Measurements from ENCODE around the gene ATP8A2. TPM values are rescaled to one million over a fixed set of nuclear protein-coding genes. Genes with fewer than 3 reads are reported as not detected.

ATP8A2 gene
- total RNA-seq, 2 donors from 2014 or later: 1.6 to 2.9 TPM

GRCh38 chr13:25864936-25865335 is 493.2 kb downstream of the ATP8A2 start:
- no peaks in the 10 kb centered on the region for H3K36me3 Mint-ChIP-seq (ENCODE audit: low read depth)
- TF ChIP-seq, protein P1, sequence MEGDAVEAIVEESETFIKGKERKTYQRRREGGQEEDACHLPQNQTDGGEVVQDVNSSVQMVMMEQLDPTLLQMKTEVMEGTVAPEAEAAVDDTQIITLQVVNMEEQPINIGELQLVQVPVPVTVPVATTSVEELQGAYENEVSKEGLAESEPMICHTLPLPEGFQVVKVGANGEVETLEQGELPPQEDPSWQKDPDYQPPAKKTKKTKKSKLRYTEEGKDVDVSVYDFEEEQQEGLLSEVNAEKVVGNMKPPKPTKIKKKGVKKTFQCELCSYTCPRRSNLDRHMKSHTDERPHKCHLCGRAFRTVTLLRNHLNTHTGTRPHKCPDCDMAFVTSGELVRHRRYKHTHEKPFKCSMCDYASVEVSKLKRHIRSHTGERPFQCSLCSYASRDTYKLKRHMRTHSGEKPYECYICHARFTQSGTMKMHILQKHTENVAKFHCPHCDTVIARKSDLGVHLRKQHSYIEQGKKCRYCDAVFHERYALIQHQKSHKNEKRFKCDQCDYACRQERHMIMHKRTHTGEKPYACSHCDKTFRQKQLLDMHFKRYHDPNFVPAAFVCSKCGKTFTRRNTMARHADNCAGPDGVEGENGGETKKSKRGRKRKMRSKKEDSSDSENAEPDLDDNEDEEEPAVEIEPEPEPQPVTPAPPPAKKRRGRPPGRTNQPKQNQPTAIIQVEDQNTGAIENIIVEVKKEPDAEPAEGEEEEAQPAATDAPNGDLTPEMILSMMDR (conservative IDR thresholded peaks at IDR 0.05): no peak
- DNase-seq: no peak
- no peaks in the 10 kb centered on the region for H3K9me3 Mint-ChIP-seq
- Histone ChIP-seq H3K9me3 (ENCODE audit: control insufficient read depth, low read length) (no peaks in the 10 kb centered on the region), H3K27me3 (ENCODE audit: control insufficient read depth, insufficient read depth, low read length, poor library complexity, severe bottlenecking) (no peaks in the 10 kb centered on the region), H3K27ac (ENCODE audit: low read depth, low read length) (no peak overlapping the region), H3K9ac (ENCODE audit: extremely low read depth, low read length, poor library complexity, severe bottlenecking) (no peak overlapping the region), H3K4me1 (ENCODE audit: control insufficient read depth, insufficient read depth, low read length) (no peaks in the 10 kb centered on the region), H3K4me3 (ENCODE audit: low read length) (no peak overlapping the region), H3K36me3 (ENCODE audit: control insufficient read depth, insufficient read depth, low read length) (no peaks in the 10 kb centered on the region)
- WGBS, 2 experiments (ENCODE audit: insufficient coverage in 1 of 2, insufficient read length in 1 of 2): 88 to 100% methylated on average over 1 of the region's 1 CpG
- H3K27me3 Mint-ChIP-seq (ENCODE audit: insufficient read depth): no peaks in the 10 kb centered on the region
- H3K4me1 Mint-ChIP-seq: peaks cover 26% of the 10 kb centered on the region
- no peak overlapping the region for H3K4me3 Mint-ChIP-seq
- no peak overlapping the region for H3K27ac Mint-ChIP-seq

DNA sequence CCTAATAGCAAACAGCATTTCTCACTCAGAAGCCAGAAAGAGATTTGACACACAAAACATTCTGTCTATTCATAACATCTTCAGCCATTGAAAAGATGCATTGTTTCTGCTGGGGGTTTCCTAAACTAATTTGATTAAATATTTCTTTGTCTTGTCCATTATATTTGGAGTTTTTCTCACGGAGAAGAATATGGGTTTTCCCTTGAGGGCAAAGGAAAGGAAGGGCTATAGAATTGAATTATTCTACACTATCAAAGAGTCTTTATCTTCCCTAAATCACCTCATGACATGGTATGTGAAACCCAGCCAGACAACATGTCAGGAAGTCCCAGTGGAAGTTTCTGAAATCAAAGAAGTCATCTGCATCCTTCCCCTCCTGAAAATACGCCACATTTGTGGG is 493.6 kb downstream of the ATP8A2 start:
- Mint-ChIP-seq H3K9me3 (no peaks in the 10 kb centered on the region), H3K27me3 (ENCODE audit: insufficient read depth) (no peaks in the 10 kb centered on the region), H3K27ac (no peak overlapping the region), H3K4me1 (peaks cover 28% of the 10 kb centered on the region), H3K4me3 (no peak overlapping the region), H3K36me3 (ENCODE audit: low read depth) (no peaks in the 10 kb centered on the region)
- Histone ChIP-seq H3K9ac (ENCODE audit: extremely low read depth, low read length, poor library complexity, severe bottlenecking) (no peak overlapping the region), H3K4me1 (ENCODE audit: control insufficient read depth, insufficient read depth, low read length) (no peaks in the 10 kb centered on the region), H3K27me3 (ENCODE audit: control insufficient read depth, insufficient read depth, low read length, poor library complexity, severe bottlenecking) (no peaks in the 10 kb centered on the region), H3K9me3 (ENCODE audit: control insufficient read depth, low read length) (no peaks in the 10 kb centered on the region), H3K27ac (ENCODE audit: low read depth, low read length) (no peak overlapping the region), H3K36me3 (ENCODE audit: control insufficient read depth, insufficient read depth, low read length) (no peaks in the 10 kb centered on the region), H3K4me3 (ENCODE audit: low read length) (no peak overlapping the region)
- no peak for DNase-seq
- WGBS, 2 experiments (ENCODE audit: insufficient coverage in 1 of 2, insufficient read length in 1 of 2): 95% methylated on average over 1 of the region's 2 CpGs; no CpG with 5 or more reads in 1 of the 2 experiments
- TF ChIP-seq, protein P1 (conservative IDR thresholded peaks at IDR 0.05): no peak

- no peaks in the 10 kb centered on the region for H3K9me3 ChIP-seq (ENCODE audit: control insufficient read depth, low read length)
- Mint-ChIP-seq H3K9me3 (no peaks in the 10 kb centered on the region), H3K36me3 (ENCODE audit: low read depth) (no peaks in the 10 kb centered on the region), H3K4me3 (no peak overlapping the region), H3K4me1 (peaks cover 35% of the 10 kb centered on the region), H3K27ac (no peak overlapping the region), H3K27me3 (ENCODE audit: insufficient read depth) (no peaks in the 10 kb centered on the region)
- no peak overlapping the region for H3K9ac ChIP-seq (ENCODE audit: extremely low read depth, low read length, poor library complexity, severe bottlenecking)
- H3K27me3 ChIP-seq (ENCODE audit: control insufficient read depth, insufficient read depth, low read length, poor library complexity, severe bottlenecking): no peaks in the 10 kb centered on the region
- no peaks in the 10 kb centered on the region for H3K4me1 ChIP-seq (ENCODE audit: control insufficient read depth, insufficient read depth, low read length)
- TF ChIP-seq, protein P1 (conservative IDR thresholded peaks at IDR 0.05): no peak
- no peak overlapping the region for H3K27ac ChIP-seq (ENCODE audit: low read depth, low read length)
- H3K4me3 ChIP-seq (ENCODE audit: low read length): no peak overlapping the region
- no peak for DNase-seq
- H3K36me3 ChIP-seq (ENCODE audit: control insufficient read depth, insufficient read depth, low read length): no peaks in the 10 kb centered on the region
Observed at GRCh38 chr13:25867038-25867437, 495.3 kb downstream of the ATP8A2 start.

Measured in endodermal cell (in vitro differentiated cells).